ENCODE data around the gene IL1RAPL1.

DNA sequence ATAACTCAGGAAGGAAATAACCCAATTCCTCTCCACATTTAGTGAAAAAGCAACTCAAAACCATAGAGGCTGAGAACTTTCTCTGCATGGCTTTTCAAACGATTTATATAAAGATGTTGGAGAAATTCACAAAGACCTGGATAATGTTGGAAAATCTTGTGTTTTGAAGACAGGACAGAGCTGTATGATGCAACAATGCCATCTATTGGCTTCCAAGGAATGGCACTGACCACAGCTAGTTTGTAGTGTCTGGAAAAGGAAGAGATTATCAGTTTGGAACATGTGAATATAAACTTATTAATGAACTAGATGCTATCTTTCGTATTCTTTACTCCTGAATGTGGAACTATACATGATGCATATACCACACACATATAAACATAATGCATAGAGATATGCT is 503.6 kb downstream of the IL1RAPL1 start:
- TF ChIP-seq, protein P1, sequence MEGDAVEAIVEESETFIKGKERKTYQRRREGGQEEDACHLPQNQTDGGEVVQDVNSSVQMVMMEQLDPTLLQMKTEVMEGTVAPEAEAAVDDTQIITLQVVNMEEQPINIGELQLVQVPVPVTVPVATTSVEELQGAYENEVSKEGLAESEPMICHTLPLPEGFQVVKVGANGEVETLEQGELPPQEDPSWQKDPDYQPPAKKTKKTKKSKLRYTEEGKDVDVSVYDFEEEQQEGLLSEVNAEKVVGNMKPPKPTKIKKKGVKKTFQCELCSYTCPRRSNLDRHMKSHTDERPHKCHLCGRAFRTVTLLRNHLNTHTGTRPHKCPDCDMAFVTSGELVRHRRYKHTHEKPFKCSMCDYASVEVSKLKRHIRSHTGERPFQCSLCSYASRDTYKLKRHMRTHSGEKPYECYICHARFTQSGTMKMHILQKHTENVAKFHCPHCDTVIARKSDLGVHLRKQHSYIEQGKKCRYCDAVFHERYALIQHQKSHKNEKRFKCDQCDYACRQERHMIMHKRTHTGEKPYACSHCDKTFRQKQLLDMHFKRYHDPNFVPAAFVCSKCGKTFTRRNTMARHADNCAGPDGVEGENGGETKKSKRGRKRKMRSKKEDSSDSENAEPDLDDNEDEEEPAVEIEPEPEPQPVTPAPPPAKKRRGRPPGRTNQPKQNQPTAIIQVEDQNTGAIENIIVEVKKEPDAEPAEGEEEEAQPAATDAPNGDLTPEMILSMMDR (IDR thresholded peaks at IDR 0.05), result peak in 3 of 6 experiments; percentile 20 to 44 (median 20)
- TF ChIP-seq POLR2A (IDR thresholded peaks at IDR 0.05), result no peak

Data from thyroid gland (tissue), 4 donors.